ENCODE measurements around the gene STK35. TPM values are rescaled to one million over a fixed set of nuclear protein-coding genes. Genes with fewer than 3 reads are reported as not detected.

STK35 gene
- total RNA-seq (2022; extraction: Qiagen RNA extraction; ENCODE audit: low read depth) = 13.9 to 15.6 TPM (median 15.2 TPM) in 5 replicates

DNA sequence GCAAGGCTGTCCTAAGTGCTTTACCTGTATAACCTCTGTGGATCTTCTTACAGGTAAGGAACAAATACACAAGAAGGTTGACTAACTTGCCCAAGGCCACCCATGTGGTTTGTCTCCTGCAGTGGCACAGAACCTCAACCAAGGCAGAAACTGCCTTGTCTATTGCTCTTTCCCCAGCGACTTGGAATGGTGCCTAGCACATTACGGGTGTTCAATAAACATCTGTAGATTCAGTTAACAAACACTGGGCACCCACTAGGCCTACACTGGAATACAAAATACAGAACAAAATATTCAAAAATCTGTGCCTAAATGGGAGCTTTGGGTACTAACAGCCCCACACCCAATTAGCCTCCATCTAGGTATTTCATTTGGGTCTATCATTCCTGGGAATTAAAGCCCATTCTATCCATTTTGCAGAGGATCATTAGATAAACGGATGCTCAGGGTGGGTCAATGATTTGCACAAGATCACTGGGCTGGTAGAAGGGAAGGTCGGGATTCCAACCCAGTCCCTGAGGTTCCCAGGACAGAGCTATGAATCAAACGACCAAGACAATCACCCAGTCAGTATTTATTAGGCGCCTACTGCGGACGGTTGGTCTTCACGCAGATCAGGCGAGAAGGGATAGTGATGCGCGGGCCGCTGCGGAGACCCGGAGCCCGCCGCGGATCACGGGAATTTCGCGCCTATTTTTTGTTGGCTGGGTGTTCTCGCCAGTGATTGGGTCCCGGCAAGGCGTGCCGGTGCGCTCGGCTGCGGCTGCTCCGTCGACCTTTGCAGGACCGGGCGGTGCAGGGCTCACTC is at the start of gene STK35:
Gene STK35, plus strand, starts transcription at position 771 of the 808 bp plus-strand sequence. CDS start 55 bp downstream, outside the sequence.

Other genes starting within 250 kb of the STK35 start
- gene SIRPA, start 206.4 kb upstream of the STK35 start, total RNA-seq (2022; extraction: Qiagen RNA extraction; ENCODE audit: low read depth) = 29.2 to 35.8 TPM (median 31.0 TPM) in 5 replicates
- gene PDYN, start 107.8 kb upstream of the STK35 start, total RNA-seq (2022; extraction: Qiagen RNA extraction; ENCODE audit: low read depth) = not detected in 5 replicates
- gene TGM3, start 194.2 kb downstream of the STK35 start, total RNA-seq (2022; extraction: Qiagen RNA extraction; ENCODE audit: low read depth) = 0.07 to 0.11 TPM (median 0.08 TPM) in 3 of 5 replicates, not detected in the others